Karpas-422 (cell line): ENCODE measurements around the gene ZFYVE26. TPM values are rescaled to one million over a fixed set of nuclear protein-coding genes. Genes with fewer than 3 reads are reported as not detected.

Experiments used
- DNase-seq: peaks from one replicate; pipeline ENCODE4 v3.0.0-alpha.2; 2015
- H2AFZ ChIP-seq: fragments of 200-600 bp; sonication (generic); 2 replicates; pipeline ENCODE4 v1.6.1; 2014; ENCODE audit warnings: antibody characterized with exemption, low read length, mixed read lengths
- H3K27ac ChIP-seq: fragments of 200-600 bp; sonication (generic); 2 replicates; pipeline ENCODE4 v1.5.1; 2014; ENCODE audit warnings: mild to moderate bottlenecking, low read length, moderate library complexity
- H3K27me3 ChIP-seq: fragments of 200-600 bp; sonication (generic); 2 replicates; pipeline ENCODE4 v1.6.1; 2014; ENCODE audit warnings: low read length, mixed read lengths
- H3K36me3 ChIP-seq: fragments of 200-600 bp; sonication (generic); 2 replicates; pipeline ENCODE4 v1.6.1; 2014; ENCODE audit warnings: low read length, mixed read lengths; ENCODE audit not compliant: insufficient read depth
- H3K4me1 ChIP-seq: fragments of 200-600 bp; sonication (generic); 2 replicates; pipeline ENCODE4 v1.6.1; 2014; ENCODE audit warnings: mild to moderate bottlenecking, low read length, mixed read lengths
- H3K4me2 ChIP-seq: fragments of 200-600 bp; sonication (generic); 2 replicates; pipeline ENCODE4 v1.6.1; 2014; ENCODE audit warnings: low read length, low read depth, mild to moderate bottlenecking; ENCODE audit not compliant: poor library complexity, severe bottlenecking
- H3K4me3 ChIP-seq: fragments of 200-600 bp; sonication (generic); 2 replicates; pipeline ENCODE4 v1.5.1; 2014; ENCODE audit warnings: mild to moderate bottlenecking, antibody characterized with exemption, low read length, mixed read lengths
- H3K79me2 ChIP-seq: fragments of 200-600 bp; sonication (generic); 2 replicates; pipeline ENCODE4 v1.6.1; 2014; ENCODE audit warnings: mild to moderate bottlenecking, low read length, mixed read lengths
- H3K9ac ChIP-seq: fragments of 200-600 bp; sonication (generic); 2 replicates; pipeline ENCODE4 v1.6.0; 2014; ENCODE audit warnings: low read length
- H3K9me2 ChIP-seq: fragments of 200-600 bp; sonication (generic), shearing (Covaris generic); replicated peaks from 2 replicates; pipeline ENCODE4 v1.6.0; 2014; ENCODE audit warnings: mild to moderate bottlenecking, low read length, moderate library complexity; ENCODE audit not compliant: insufficient read depth
- H3K9me3 ChIP-seq: fragments of 300-700, 200-600 bp; sonication (generic); 2 replicates; pipeline ENCODE4 v1.6.1; 2014; ENCODE audit warnings: low read length, mixed read lengths
- H4K20me1 ChIP-seq: fragments of 200-600 bp; sonication (generic); 2 replicates; pipeline ENCODE4 v1.6.1; 2014; ENCODE audit warnings: mild to moderate bottlenecking, antibody characterized with exemption, low read length, low read depth; ENCODE audit not compliant: insufficient read depth
- total RNA-seq: library from RNA; depleted of rRNA; stranded (reverse); fragments of >200 nt; shearing (Covaris generic); gene quantifications from 2 replicates; pipeline ENCODE4 v1.2.3, GENCODE V29; 2014; ENCODE audit warnings: low replicate concordance

The ZFYVE26 gene
- total RNA-seq, 1 experiment from 2014 or later = 31.3 TPM

- H3K27ac ChIP-seq = no peak overlapping the region
- peaks cover 32% of the 10 kb centered on the region for H3K79me2 ChIP-seq
- H3K4me3 ChIP-seq = no peak overlapping the region
- no peaks in the 10 kb centered on the region for H3K9me2 ChIP-seq
- no peaks in the 10 kb centered on the region for H3K4me1 ChIP-seq
- H3K9ac ChIP-seq = no peak overlapping the region
- DNase-seq = no peak
- no peaks in the 10 kb centered on the region; the same call in 1 of the 2 replicates for H3K9me3 ChIP-seq
- no peak overlapping the region for H3K4me2 ChIP-seq
- H3K27me3 ChIP-seq = no peaks in the 10 kb centered on the region
- no peak overlapping the region for H2AFZ ChIP-seq
- peaks cover 10% of the 10 kb centered on the region; the same call in 1 of the 2 replicates for H3K36me3 ChIP-seq
- no peaks in the 10 kb centered on the region for H4K20me1 ChIP-seq
Measured at GRCh38 chr14:67851785-67852410, 35.5 kb upstream of the ZFYVE26 start.

GRCh38 chr14:67850066-67850830 is 33.9 kb upstream of the ZFYVE26 start:
- H3K36me3 ChIP-seq = peaks cover 10% of the 10 kb centered on the region; the same call in 1 of the 2 replicates
- no peak for DNase-seq
- no peaks in the 10 kb centered on the region for H3K4me1 ChIP-seq
- H3K27me3 ChIP-seq = no peaks in the 10 kb centered on the region
- no peak overlapping the region for H3K4me2 ChIP-seq
- H2AFZ ChIP-seq = no peak overlapping the region
- no peak overlapping the region for H3K4me3 ChIP-seq
- no peak overlapping the region for H3K27ac ChIP-seq
- H3K9ac ChIP-seq = no peak overlapping the region
- H4K20me1 ChIP-seq = no peaks in the 10 kb centered on the region
- no peaks in the 10 kb centered on the region; the same call in 1 of the 2 replicates for H3K9me3 ChIP-seq
- peaks cover 48% of the 10 kb centered on the region for H3K79me2 ChIP-seq
- no peaks in the 10 kb centered on the region for H3K9me2 ChIP-seq

- Histone ChIP-seq H3K36me3 (peaks cover 10% of the 10 kb centered on the region; the same call in 1 of the 2 replicates), H3K4me3 (no peak overlapping the region), H4K20me1 (no peaks in the 10 kb centered on the region), H2AFZ (no peak overlapping the region), H3K9me2 (no peaks in the 10 kb centered on the region), H3K27me3 (no peaks in the 10 kb centered on the region), H3K4me2 (no peak overlapping the region), H3K79me2 (peaks cover 80% of the 10 kb centered on the region), H3K27ac (no peak overlapping the region), H3K9me3 (no peaks in the 10 kb centered on the region; the same call in 1 of the 2 replicates), H3K4me1 (peaks cover 1% of the 10 kb centered on the region; the same call in 1 of the 2 replicates), H3K9ac (no peak overlapping the region)
- DNase-seq = no peak
Measured at GRCh38 chr14:67846029-67846610, 29.7 kb upstream of the ZFYVE26 start.

GRCh38 chr14:67837011-67837624 is 20.7 kb upstream of the ZFYVE26 start:
- Histone ChIP-seq H3K4me3 (no peak overlapping the region), H3K9me2 (no peaks in the 10 kb centered on the region), H3K4me1 (peaks cover 4% of the 10 kb centered on the region; the same call in 1 of the 2 replicates), H3K9ac (no peak overlapping the region), H3K36me3 (peaks cover 7% of the 10 kb centered on the region; the same call in 1 of the 2 replicates), H3K4me2 (no peak overlapping the region), H3K27me3 (no peaks in the 10 kb centered on the region), H3K9me3 (no peaks in the 10 kb centered on the region), H4K20me1 (no peaks in the 10 kb centered on the region), H2AFZ (no peak overlapping the region), H3K79me2 (peaks cover 15% of the 10 kb centered on the region), H3K27ac (no peak overlapping the region)
- DNase-seq = peak; percentile 93

GRCh38 chr14:67835596-67835995 is 19.2 kb upstream of the ZFYVE26 start:
- no peak overlapping the region for H3K9ac ChIP-seq
- H3K4me1 ChIP-seq = no peaks in the 10 kb centered on the region; the same call in 1 of the 2 replicates
- no peak for DNase-seq
- no peaks in the 10 kb centered on the region for H3K9me2 ChIP-seq
- no peaks in the 10 kb centered on the region for H3K27me3 ChIP-seq
- peaks cover 5% of the 10 kb centered on the region for H3K79me2 ChIP-seq
- no peaks in the 10 kb centered on the region for H3K9me3 ChIP-seq
- H3K4me2 ChIP-seq = no peak overlapping the region
- H4K20me1 ChIP-seq = no peaks in the 10 kb centered on the region
- no peak overlapping the region for H2AFZ ChIP-seq
- H3K27ac ChIP-seq = no peak overlapping the region
- H3K4me3 ChIP-seq = no peak overlapping the region
- peaks cover 7% of the 10 kb centered on the region; the same call in 1 of the 2 replicates for H3K36me3 ChIP-seq

GRCh38 chr14:67833403-67833802 is 17.0 kb upstream of the ZFYVE26 start:
- no peaks in the 10 kb centered on the region for H3K9me2 ChIP-seq
- H3K27me3 ChIP-seq = no peaks in the 10 kb centered on the region
- H4K20me1 ChIP-seq = no peaks in the 10 kb centered on the region
- peaks cover 5% of the 10 kb centered on the region; the same call in 1 of the 2 replicates for H3K79me2 ChIP-seq
- no peak overlapping the region for H3K4me2 ChIP-seq
- no peak for DNase-seq
- no peak overlapping the region for H3K4me3 ChIP-seq
- no peaks in the 10 kb centered on the region for H3K9me3 ChIP-seq
- H3K36me3 ChIP-seq = peaks cover 6% of the 10 kb centered on the region; the same call in 1 of the 2 replicates
- H2AFZ ChIP-seq = no peak overlapping the region
- H3K27ac ChIP-seq = no peak overlapping the region
- H3K9ac ChIP-seq = no peak overlapping the region
- H3K4me1 ChIP-seq = no peaks in the 10 kb centered on the region

GRCh38 chr14:67831113-67831512 is 14.7 kb upstream of the ZFYVE26 start:
- no peak overlapping the region for H3K9ac ChIP-seq
- H3K4me2 ChIP-seq = no peak overlapping the region
- H3K79me2 ChIP-seq = peaks cover 7% of the 10 kb centered on the region; the same call in 1 of the 2 replicates
- no peaks in the 10 kb centered on the region for H3K27me3 ChIP-seq
- no peaks in the 10 kb centered on the region for H3K9me3 ChIP-seq
- H3K9me2 ChIP-seq = no peaks in the 10 kb centered on the region
- H3K36me3 ChIP-seq = peaks cover 23% of the 10 kb centered on the region
- no peak overlapping the region for H3K4me3 ChIP-seq
- H3K27ac ChIP-seq = no peak overlapping the region
- H4K20me1 ChIP-seq = no peaks in the 10 kb centered on the region
- no peak for DNase-seq
- H3K4me1 ChIP-seq = no peaks in the 10 kb centered on the region
- H2AFZ ChIP-seq = no peak overlapping the region
